ENCODE results near the gene S100Z.
"Not testable (repeated sequence)": the region's sequence is repeated elsewhere in the genome, so short reads cannot be mapped to it uniquely, and the experiment has no call there.

Gene S100Z

DNA sequence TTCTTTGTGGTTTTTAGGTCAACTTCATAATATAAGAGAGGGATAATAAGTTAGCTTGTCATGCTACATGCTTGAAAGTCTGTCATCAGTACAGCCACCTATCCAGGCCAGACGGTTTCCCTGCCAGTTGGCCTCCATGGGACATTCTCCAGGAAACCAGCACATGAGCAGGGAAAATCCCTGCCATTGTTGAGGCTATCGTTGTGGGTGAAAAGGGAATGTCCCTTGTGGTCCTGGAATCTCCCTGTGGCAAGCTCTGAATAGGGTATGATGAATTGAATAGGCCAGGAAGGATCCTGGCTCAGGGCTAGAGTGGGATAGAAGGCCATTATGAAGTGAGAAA, 18.7 kb upstream of the S100Z start:
- DNase-seq = no peak

DNA sequence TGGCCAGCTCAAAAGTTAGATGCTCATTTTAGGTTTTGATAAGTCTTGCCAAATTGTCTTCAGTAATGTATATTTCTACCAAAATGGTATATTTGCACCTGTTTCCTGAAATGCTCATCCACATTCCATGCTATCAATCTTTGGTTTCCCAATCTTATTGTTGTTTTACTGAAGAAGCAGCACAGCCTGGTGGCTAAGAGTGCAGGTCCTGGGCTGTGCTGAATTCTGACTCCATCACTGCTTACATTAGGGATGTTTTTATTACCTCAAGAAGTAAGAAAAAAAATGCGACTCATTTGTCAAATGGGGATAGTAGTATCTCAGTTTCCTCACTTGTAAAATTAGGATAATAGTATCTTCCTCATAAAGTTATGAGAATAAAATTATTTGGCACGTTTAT, 13.6 kb upstream of the S100Z start:
- no peak for DNase-seq

DNA sequence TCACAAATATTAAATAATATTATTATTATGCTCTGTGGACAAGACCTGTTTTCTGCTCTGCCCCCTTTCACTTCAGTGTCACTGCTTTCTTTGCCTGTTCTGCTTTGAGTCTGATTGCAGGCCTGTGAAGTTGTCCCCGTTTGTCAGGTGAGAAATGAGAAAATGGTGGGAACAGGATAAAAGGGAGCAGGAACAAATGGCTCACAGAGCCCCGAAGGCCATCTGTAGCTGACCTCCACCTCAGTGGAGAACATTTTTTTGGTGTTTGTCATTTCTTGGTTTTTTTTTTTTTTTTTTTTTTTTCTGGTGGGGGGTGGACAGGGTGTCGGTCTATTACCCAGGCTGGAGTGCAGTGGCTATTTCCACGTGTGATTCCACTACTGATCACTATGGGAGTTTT, 13.2 kb upstream of the S100Z start:
- no peak for DNase-seq

DNA sequence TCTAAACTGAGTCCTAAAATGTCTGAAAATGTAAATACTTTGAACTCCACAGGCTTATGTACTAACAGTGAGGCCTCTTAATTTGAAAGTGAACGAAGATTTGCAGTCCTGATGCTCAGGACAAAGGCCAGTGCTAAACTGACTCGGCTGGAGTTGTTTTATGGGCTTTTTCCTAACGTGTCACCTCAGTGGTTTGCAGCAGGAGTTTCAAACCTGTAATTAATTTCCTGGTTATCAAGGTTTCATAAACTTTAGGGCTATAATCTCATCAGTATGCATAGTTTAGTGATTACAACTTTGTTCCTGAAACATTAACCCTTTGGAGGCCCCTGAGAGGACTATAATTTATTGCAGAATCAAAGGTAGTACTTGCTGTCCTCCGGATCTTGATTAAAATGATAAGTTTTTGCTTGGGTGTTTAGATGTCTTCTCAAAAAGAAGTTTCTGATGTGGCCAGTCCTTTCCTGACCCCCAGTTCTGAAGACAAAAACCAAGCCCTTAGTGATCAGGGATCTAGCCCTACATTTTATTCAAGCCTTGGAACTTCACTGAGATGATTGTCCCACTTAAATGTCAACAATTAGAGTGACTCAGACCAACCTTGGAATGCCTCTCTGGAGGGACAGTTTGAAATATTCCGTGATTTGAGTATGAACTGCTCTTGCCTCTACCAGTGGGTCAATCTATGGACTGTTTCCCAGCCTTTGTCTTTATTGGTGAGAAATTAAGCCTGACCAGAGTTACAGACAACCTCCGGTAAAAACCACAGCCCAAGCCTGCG, 11.1 kb upstream of the S100Z start:
- no peak for DNase-seq

DNA sequence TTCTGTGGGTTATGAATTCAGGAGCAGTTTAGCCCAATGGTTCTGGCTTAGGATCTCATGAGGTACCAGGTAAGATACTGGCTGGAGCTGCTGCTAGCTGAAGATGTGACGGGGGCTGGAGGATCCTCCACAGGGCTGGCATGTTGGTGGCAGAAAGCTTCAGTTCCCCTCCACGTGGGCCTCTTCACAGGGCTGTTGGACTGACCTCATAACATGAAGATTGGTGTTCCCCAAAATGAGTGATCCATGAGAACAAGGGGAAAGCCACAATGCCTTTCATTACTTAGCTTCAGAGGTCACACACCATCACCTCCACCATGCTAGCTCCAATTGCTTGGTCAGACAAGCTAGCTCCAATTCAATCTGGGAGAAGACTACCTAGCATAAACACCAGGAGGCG, 8.5 kb upstream of the S100Z start:
- DNase-seq = no peak

DNA sequence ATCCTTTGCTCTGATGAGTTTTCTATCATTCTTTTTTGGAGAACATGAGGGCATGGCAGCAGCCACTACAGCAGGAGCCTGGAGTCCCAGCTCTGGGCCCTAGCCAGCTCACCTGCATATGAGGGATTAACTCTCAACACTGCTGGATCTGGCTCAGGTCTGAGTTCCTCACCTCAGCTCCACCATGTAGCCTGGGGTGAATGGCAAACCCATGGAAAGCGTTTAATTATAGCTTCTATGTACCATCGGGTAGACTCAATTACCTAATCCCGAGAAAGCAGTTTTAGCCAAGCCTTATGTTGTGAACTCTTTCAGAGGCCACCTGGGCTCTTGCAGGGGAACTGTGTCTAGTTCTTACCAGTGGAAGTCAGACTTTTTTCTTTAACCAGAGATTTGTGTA, 3.9 kb upstream of the S100Z start:
- DNase-seq = no peak

DNA sequence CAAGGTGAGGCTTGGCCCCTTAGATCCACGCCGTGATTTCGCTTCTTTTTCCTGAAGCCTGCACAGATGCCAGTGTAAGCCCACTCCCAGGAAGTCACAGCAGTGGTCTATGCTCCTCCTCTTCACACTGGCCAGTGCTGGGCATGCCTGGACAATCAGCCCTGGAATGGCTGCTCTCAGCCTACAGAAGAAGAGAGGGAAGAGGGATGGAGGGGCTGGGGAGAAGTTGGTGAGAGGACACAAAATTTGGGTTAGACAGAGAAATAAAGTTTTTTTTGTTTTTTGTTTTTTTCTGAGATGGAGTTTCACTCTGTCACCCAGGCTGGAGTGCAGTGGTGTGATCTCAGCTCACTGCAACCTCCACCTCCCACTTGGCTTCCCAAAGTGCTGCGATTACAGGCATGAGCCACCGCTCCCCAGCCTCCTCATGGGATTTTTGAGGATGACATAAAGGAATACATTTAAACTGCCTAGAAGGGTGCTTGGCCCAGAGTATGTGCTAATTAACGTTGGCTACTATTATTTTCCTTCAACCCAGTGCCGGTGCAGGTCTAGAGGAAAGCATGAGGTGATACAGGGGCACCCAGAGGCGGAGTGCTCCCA, 830 bp downstream of the S100Z start:
- no peak for DNase-seq

DNA sequence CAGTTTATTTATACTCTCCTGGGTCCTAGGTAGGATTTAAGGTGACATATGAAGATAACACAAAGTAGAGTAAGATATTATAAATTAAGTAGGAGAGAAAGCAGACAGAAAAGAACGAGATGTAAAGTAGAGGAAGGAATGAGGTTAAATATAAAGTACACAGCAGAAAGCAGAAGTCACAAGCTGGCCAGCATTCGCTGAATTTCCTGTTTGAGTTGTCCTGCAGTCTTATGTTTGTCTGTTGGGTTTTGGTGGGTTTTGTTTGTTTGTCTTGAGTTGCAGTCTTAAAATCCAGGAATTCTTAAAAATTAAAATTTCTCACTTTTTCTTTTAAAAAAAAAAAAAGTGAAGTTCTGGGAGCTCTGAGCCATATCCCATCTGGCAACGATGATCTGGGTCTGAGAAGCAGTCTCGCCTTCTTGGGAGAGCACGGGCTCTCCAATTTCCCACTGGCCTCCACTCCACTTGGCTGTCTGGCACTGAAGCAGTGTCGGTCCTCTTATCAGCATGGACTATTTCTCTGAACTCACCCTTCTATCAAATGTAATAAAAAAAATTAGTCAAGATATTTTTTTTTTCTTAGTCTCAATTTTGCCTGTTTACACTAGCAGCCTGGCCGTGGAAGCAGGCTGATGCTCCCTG, 2.0 kb downstream of the S100Z start:
- DNase-seq = no peak

DNA sequence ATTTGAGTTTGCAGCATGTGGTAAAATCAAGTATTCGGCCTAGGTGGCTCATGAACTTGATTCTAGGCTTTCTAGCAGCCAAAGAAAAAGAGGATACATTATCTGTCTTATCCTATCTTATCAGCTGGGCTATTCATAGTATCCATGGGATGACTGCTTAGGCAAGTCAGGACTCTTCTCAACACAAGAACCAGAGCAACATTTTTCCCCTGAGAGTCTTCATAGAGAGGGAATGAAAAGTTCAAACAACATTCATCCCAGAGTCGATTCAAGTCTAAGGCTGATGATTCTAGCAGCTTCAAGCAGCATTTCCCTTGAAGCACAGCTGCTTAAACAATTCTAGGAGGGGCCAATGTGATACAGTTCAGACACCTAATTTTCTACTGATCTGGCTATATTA, 3.0 kb downstream of the S100Z start:
- no peak for DNase-seq

DNA sequence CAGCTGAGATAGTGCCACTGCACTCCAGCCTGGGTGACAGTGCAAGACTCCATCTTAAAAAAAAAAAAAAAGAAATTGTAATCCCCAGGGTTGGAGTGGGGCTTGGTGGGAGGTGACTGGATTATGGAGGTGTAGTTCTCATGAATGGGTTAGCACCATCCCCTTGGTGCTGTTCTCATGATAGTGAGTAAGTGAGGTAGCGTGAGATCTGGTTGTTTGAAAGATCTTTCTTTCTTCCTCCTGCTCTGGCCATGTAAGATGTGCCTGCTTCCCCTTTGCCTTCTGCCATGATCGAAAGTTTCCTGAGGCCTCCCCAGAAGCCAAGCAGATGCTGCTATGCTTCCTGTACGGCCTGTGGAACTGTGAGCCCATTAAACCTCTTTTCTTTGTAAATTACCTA, 3.9 kb downstream of the S100Z start:
- not testable (repeated sequence) for DNase-seq

DNA sequence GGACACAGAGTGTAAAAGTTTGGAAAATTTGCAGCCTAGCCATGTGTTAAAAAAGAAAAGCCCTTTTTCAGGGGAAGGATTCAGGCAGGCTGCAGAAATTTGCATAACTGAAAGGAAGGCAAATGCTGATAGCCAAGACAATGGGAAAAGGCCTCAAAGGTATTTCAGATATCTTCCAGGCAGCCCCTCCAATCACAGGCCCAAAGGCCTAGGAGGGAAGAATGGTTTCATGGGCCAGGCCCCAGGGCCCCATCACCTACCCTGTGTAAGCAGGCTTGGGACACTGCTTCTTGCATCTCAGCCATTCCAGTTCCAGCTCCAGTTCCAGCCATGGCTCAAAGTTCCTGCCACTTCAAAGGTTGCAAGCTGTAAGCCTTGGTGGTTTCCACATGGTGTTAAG, 4.8 kb downstream of the S100Z start:
- no peak for DNase-seq

DNA sequence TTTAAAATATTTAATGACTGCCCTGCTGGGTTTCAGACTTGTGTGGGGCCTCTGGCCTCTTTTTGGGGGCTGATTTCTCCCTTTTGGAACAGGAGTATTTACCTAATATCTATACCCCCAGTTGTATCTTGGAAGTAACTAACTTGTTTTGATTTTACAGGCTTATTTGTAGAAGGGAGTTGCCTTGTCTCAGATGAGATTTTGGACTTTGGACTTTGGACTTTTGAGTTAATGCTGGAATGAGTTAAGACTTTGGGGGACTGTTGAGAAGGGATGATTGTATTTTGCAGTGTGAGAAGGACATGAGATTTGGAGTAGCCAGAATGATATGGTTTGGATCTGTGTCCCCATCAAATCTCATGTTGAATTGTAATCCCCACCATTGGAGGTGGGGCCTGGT, 5.7 kb downstream of the S100Z start:
- not testable (repeated sequence) for DNase-seq

DNA sequence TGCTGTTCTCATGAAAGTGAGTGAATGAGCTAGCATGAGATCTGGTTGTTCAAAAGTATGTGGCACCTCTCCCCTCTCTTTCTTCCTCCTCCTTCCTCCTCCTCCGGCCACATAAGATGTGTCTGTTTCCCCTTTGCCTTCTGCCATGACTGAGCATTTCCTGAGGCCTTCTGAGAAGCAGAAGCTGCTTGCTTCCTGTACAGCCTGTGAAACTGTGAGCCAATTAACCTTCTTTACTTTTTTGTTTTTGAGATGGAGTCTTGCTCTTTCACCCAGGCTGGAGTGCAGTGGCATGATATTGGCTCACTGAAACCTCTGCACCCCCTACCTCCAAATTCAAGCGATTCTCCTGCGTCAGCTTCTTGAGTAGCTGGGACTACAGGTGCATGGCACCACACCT, 6.1 kb downstream of the S100Z start:
- peak; percentile 67 for DNase-seq

DNA sequence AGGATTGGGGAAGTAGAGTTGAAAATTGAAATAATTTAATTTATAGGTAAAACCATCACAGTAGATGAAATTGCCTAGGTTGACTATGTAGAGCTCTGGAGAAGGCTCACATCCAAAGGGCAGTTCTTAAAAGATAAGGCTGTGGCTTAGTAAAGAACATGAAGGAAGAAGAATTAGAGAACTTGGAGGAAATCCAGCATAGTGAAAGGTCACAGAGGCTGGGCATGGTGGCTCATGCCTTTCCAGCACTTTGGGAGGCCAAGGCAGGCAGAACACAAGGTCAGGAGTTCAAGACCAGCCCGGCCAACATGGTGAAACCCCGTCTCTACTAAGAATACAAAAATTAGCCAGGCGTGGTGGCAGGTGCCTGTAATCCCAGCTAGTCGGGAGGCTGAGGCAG, 7.0 kb downstream of the S100Z start:
- DNase-seq = not testable (repeated sequence)

DNA sequence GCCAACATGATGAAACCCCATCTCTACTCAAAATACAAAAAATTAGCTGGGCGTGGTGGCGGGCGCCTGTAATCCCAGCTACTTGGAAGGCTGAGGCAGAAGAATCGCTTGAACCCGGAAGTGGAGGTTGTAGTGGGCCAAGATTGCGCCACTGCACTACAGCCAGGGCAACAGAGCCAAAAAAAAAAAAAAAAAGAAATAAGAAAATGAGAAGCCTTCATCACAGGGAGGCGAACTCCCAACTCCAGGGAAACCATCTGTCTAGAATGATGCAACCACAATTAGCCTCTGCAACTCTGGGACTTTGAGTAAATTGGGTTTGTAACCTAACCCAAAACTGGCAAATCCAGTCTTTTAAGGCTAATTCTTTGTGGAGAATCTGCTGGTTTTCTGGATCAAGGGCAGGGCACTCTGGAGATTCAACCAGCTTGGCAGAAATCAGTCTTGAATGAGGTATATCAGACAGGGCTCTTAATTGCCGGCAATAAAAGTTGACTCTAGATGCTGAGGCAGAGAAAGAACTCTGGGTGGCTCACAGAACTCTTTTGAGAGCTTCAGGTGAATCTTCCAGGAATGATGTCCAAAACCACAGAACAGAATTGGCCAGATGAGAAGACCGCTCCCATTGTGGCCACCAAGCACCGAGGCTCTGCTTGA, 9.9 kb downstream of the S100Z start:
- DNase-seq = no peak

DNA sequence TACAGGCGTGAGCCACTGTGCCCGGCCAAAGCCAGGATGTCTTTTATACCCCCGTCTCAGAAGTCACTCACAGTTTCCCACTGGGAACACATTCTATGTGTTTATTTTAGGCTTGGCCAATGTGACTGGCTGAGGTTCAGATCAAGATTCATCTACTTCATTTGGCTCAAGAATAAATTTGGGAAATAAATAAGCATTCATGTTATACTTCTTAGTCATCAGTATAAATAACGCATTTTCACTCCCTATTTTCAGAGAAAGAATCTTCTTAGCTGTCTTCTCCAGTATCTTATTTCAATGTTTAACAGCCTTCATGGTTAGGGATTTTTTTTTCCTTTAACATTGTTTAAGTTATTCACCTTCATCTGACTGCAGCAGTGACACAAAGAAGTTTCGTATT, 11.8 kb downstream of the S100Z start:
- no peak for DNase-seq

DNA sequence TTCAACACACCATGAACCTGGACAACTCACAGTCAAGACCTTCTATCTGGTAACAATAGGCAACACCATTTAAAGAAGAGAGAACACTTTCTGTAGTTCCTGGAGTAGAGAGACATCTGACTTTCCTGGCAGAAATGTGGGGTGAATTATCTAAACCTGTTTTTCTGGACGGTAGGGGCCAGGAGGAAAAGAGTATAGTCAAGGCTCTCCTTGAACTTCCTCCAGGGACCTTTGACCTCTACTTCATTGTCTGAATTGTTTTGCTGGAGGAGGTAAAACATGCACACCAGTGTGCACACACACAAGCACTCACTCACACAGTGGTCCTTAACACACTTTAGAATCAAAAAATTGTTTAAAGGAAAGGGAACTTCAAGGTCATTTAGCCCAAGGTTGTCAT, 13.2 kb downstream of the S100Z start:
- no peak for DNase-seq

DNA sequence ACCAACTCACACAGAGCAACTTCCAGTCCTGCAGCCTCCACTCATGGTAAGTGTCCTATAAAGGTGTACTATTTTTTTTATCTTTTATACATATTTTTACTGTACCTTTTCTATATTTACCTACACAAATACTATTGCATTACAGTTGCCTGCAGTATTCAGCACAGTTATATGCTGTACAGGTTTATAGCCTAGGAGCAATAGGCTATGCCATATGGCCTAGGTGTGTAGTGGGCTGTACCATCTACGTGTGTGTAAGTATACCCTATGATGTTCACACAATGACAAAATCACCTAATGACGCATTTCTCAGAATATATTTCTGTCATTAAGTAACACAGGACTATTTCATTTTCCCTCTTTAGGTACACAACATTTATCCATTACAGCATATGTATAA, 16.7 kb downstream of the S100Z start:
- DNase-seq = no peak

DNA sequence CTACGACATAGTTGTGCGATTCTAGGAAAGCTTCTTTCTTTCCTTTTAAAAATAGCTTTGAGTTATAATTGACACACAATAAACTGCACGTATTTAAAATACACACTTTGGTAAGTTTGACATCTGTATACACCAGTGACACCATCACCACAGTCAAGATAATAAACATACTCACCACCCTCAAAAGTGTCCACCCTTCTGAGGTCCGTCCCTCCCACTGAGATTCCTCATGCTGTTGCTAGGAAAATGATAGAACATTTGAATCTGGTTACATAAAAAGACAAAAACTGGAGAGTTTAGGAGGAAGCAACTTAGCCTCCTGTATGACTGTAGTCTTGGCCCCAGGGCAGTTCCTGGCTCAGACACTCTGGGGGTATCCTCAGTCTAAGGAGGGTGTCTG, 17.2 kb downstream of the S100Z start:
- DNase-seq = no peak

DNA sequence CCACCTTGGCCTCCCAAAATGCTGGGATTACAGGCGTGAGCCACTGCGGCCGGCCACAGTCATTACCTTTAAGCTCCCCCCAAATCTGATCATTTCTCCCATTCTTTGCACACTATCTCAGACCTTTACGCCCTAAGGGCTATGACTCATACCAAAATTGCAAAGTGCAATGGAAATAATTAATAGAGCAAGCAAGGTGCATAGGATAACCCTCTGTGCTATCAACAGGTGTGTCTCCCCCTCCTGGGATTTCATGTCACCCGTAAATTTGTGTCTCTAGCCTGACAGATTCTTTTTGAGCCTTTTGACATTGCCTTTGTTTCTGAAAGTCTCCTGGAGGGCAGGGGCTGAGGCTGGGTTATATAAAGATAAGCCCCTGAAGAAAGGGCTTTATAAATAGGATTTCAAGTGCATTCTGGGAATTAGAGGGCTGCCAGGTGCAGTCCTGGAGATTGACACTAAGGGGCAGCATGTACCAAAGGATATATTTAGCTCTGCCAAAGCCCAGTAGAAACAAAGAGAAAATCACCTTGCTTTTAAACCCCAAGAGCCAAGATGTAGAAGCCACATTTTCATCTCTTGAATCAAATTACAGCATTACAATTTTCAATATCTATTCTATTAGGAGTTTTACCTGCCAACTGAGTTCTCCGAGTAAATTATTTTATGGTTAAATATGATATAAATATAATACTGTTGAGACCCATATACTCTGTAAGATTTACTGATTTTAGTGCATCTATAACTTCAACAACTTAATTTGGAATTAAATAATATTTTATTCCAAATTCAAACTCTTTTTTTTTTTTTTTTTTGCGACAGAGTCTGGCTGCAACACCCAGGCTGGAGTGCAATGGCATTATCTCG, 18.2 kb downstream of the S100Z start:
- DNase-seq = peak; percentile 70

DNA sequence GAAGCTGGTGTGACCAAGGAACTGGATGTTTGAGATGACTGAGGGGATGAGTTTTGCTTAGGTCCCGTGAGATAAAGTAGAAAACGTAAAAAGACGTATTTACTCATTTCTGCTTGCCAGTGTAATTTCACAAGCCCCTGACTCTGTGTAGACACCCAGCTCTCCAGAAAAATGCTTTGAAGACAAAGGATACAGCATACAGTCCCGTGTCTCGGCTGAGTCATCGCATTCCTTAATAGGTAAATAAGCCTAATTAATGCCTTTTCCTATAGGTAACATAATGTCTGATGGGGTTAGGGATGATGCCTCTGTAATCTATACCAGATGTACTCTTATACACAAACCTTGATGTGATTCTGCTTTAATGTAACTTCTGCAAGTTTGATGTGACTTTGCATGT, 20.2 kb downstream of the S100Z start:
- no peak for DNase-seq

DNA sequence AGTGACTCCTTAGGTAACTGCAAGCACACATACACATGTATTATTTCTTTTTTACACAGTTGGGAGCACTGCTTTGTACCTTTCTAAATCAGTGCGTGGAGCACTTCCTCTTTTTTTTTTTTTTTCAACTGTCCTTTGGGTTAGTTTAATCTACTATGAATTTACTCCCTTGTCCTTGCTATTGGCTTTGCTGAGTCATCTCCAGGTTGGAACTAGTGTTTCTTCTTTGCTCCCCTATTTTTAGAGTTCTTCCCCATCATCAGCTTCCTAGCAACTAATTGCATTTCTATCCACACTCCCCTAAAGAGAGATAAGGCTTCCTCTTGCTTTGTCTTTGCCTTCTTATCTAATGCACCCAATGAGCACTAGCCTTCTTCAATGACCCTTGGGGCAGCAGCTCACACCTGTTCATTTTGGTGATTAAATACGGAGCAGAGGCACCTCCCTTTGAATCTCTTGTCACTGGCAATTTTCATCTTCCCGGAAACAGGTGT, 24.3 kb downstream of the S100Z start:
- DNase-seq = no peak

DNA sequence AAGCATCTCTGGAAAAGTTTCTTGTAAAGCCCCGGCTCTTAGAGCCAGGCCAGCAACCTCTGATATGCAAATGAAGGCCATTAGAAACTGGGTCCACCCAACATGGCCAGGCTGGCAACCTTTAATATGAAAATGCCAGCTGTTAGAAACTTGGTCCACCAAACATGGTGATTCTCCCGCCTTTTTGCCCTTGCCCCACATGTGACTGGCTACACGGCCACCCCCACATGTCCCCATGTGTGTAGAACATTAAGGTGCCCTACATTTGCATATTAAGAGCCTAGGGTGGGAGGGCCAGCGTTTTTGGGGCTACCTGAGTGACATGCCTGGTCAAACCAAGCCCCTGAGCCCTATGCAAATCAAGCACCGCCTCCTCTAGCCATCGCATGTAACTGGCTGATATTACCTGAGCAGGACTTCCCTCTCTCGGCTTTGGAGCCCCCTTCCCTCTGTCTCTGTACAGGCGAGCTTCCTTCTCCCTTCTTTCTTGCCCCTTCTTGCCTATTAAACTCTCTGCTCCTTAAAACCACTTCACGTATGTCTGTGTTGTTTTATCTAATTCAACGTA, 39.0 kb downstream of the S100Z start:
- no peak for DNase-seq

Measured in activated CD4-positive, alpha-beta T cell treated with anti-CD3 and anti-CD28 coated beads, Interleukin-2, Interleukin-6, amounts not matched to agents 100 ng/mL and 50 ng/mL, durations not matched to agents 16 hours and 8 hours (primary cell).